HG03575 (cell line): ENCODE results near the gene RALGDS.

Experiments used
- ATAC-seq: cut with Tn5 transposase; IDR thresholded peaks from one replicate; pipeline ENCODE4 v1.9.1; 2021; ENCODE audit not compliant: unreplicated experiment, insufficient number of reproducible peaks, low FRiP score; ENCODE audit errors: extremely low read depth

The RALGDS gene

GRCh38 chr9:133048595-133048994 is 72.4 kb downstream of the RALGDS start:
- no peak for ATAC-seq
